Bronchus fibroblast of lung (primary cell): Measurements from ENCODE around the gene HSD17B14. TPM values are rescaled to one million over a fixed set of nuclear protein-coding genes. Genes with fewer than 3 reads are reported as not detected.

Source experiments
- total RNA-seq: library from RNA; depleted of rRNA; stranded (reverse); fragments of >200 nt; gene quantifications from 2 replicates; pipeline ENCODE4 v1.2.3, GENCODE V29; 2015

HSD17B14 gene
- 2.7 and 6.5 TPM in 2 replicates for total RNA-seq

GRCh38 chr19:48836089-48837017 lies at the start of gene HSD17B14:
Gene HSD17B14, minus strand, starts transcription at chr19:48836491. Its CDS starts 80 bp downstream, at chr19:48836411.

GRCh38 chr19:48872182-48872883 lies 36.0 kb upstream of the HSD17B14 start, which contains the start of gene PPP1R15A:
Gene PPP1R15A, plus strand, starts transcription at chr19:48872421. Its CDS starts 813 bp downstream, at chr19:48873234.

GRCh38 chr19:48868114-48868886 lies 32.0 kb upstream of the HSD17B14 start, which contains the start of gene PLEKHA4:
Gene PLEKHA4, minus strand, starts transcription at chr19:48868617. Its CDS starts 997 bp downstream, at chr19:48867620.

Other genes with a start within 250 kb of the HSD17B14 start
- not detected in 2 replicates for gene SPACA4, start 229.7 kb downstream of the HSD17B14 start, total RNA-seq
- gene FAM83E, start 221.4 kb downstream of the HSD17B14 start, total RNA-seq = 0.45 and 0.50 TPM in 2 replicates
- 3,186 and 3,485 TPM in 2 replicates for gene RPL18, start 217.3 kb downstream of the HSD17B14 start, total RNA-seq
- 12.2 and 12.9 TPM in 2 replicates for gene SPHK2, start 217.0 kb downstream of the HSD17B14 start, total RNA-seq
- 4.2 and 4.5 TPM in 2 replicates for gene DBP, start 199.1 kb downstream of the HSD17B14 start, total RNA-seq
- 0.74 and 0.84 TPM in 2 replicates for gene CA11, start 190.3 kb downstream of the HSD17B14 start, total RNA-seq
- 0.34 TPM in 1 of 2 replicates, not detected in the other for gene NTN5, start 163.5 kb downstream of the HSD17B14 start, total RNA-seq
- gene FUT2, start 140.5 kb downstream of the HSD17B14 start, total RNA-seq = not detected in 2 replicates
- gene MAMSTR, start 116.8 kb downstream of the HSD17B14 start, total RNA-seq = 5.0 and 5.2 TPM in 2 replicates
- gene RASIP1, start 95.9 kb downstream of the HSD17B14 start, total RNA-seq = 8.3 and 8.7 TPM in 2 replicates
- gene IZUMO1, start 89.6 kb downstream of the HSD17B14 start, total RNA-seq = under 0.01 TPM in 1 of 2 replicates, not detected in the other
- 0.15 and 0.17 TPM in 2 replicates for gene FUT1, start 83.8 kb downstream of the HSD17B14 start, total RNA-seq
- not detected in 2 replicates for gene FGF21, start 81.0 kb downstream of the HSD17B14 start, total RNA-seq
- gene BCAT2, start 25.5 kb downstream of the HSD17B14 start, total RNA-seq = 61.5 and 67.0 TPM in 2 replicates
- 11.4 and 20.1 TPM in 2 replicates for gene PLEKHA4, start 32.1 kb upstream of the HSD17B14 start, total RNA-seq
- gene PPP1R15A, start 35.9 kb upstream of the HSD17B14 start, total RNA-seq = 23.3 and 33.8 TPM in 2 replicates
- 0.17 and 0.45 TPM in 2 replicates for gene TULP2, start 62.3 kb upstream of the HSD17B14 start, total RNA-seq
- gene NUCB1, start 63.8 kb upstream of the HSD17B14 start, total RNA-seq = 166 and 176 TPM in 2 replicates
- not detected in 2 replicates for gene DHDH, start 97.2 kb upstream of the HSD17B14 start, total RNA-seq
- gene BAX, start 118.4 kb upstream of the HSD17B14 start, total RNA-seq = 127 and 135 TPM in 2 replicates
- 3,185 and 3,463 TPM in 2 replicates for gene FTL, start 128.8 kb upstream of the HSD17B14 start, total RNA-seq
- 28.7 and 30.8 TPM in 2 replicates for gene GYS1, start 156.8 kb upstream of the HSD17B14 start, total RNA-seq
- gene RUVBL2, start 157.4 kb upstream of the HSD17B14 start, total RNA-seq = 350 and 368 TPM in 2 replicates
- gene LHB, start 180.6 kb upstream of the HSD17B14 start, total RNA-seq = 0.45 TPM in 1 of 2 replicates, not detected in the other
- not detected in 2 replicates for gene CGB3, start 187.8 kb upstream of the HSD17B14 start, total RNA-seq
- gene CGB2, start 195.4 kb upstream of the HSD17B14 start, total RNA-seq = 0.34 TPM in 1 of 2 replicates, not detected in the other
- 2.9 TPM in 1 of 2 replicates, not detected in the other for gene CGB1, start 200.4 kb upstream of the HSD17B14 start, total RNA-seq
- gene CGB5, start 207.4 kb upstream of the HSD17B14 start, total RNA-seq = not detected in 2 replicates
- not detected in 2 replicates for gene CGB8, start 212.6 kb upstream of the HSD17B14 start, total RNA-seq
- 0.30 and 0.34 TPM in 2 replicates for gene CGB7, start 221.3 kb upstream of the HSD17B14 start, total RNA-seq
- not detected in 2 replicates for gene NTF4, start 228.3 kb upstream of the HSD17B14 start, total RNA-seq
- not detected in 2 replicates for gene KCNA7, start 236.2 kb upstream of the HSD17B14 start, total RNA-seq
- 178 and 179 TPM in 2 replicates for gene SNRNP70, start 249.0 kb upstream of the HSD17B14 start, total RNA-seq